Stimulated activated CD8-positive, alpha-beta memory T cell treated with anti-CD3 and anti-CD28 coated beads, Interleukin-15, amount 100 ng/mL, for 48 hours (primary cell): ENCODE results near the gene SNX18.

Source experiments
- DNase-seq, 2 donors: peaks; one replicate each; pipeline ENCODE4 v3.0.0-alpha.2; 2020; ENCODE audit warnings: low read depth in 2 of 2

Gene SNX18

GRCh38 chr5:54579591-54580295 is 62.2 kb downstream of the SNX18 start:
- no peak for DNase-seq

- DNase-seq = no peak
Observed at GRCh38 chr5:54580997-54581811, 63.6 kb downstream of the SNX18 start.

- no peak for DNase-seq
Observed at GRCh38 chr5:54581831-54582548, 64.4 kb downstream of the SNX18 start.

- no peak for DNase-seq
Observed at GRCh38 chr5:54586336-54586735, 68.8 kb downstream of the SNX18 start.

- DNase-seq = no peak
Observed at GRCh38 chr5:54589786-54590185, 72.2 kb downstream of the SNX18 start.

- DNase-seq = no peak
Observed at GRCh38 chr5:54590824-54591223, 73.3 kb downstream of the SNX18 start.

- no peak for DNase-seq
Observed at GRCh38 chr5:54593779-54594178, 76.2 kb downstream of the SNX18 start.

- no peak for DNase-seq
Observed at GRCh38 chr5:54594181-54594580, 76.6 kb downstream of the SNX18 start.

GRCh38 chr5:54595721-54596120 is 78.2 kb downstream of the SNX18 start:
- no peak for DNase-seq
